HG02571 (cell line): Measurements from ENCODE around the gene ATRNL1.

ENCODE experiments used
- ATAC-seq: cut with Tn5 transposase; IDR thresholded peaks from one replicate; pipeline ENCODE4 v1.9.1; 2021; ENCODE audit warnings: mild to moderate bottlenecking, moderate library complexity; ENCODE audit not compliant: unreplicated experiment

Gene ATRNL1

GRCh38 chr10:115093286-115093775 lies at the start of gene ATRNL1:
Gene ATRNL1, plus strand, starts transcription at chr10:115093365. Its CDS starts 386 bp downstream, at chr10:115093751.
- ATAC-seq: peak; percentile 60

- no peak for ATAC-seq
Observed at GRCh38 chr10:115043719-115044118, 49.4 kb upstream of the ATRNL1 start.

GRCh38 chr10:115044891-115045290 lies 48.3 kb upstream of the ATRNL1 start:
- ATAC-seq: no peak

GRCh38 chr10:115045499-115045898 lies 47.7 kb upstream of the ATRNL1 start:
- no peak for ATAC-seq

- ATAC-seq: no peak
Observed at GRCh38 chr10:115046686-115047236, 46.4 kb upstream of the ATRNL1 start.

GRCh38 chr10:115047705-115048104 lies 45.5 kb upstream of the ATRNL1 start:
- no peak for ATAC-seq

- no peak for ATAC-seq
Observed at GRCh38 chr10:115049318-115049717, 43.8 kb upstream of the ATRNL1 start.

GRCh38 chr10:115049960-115050359 lies 43.2 kb upstream of the ATRNL1 start:
- ATAC-seq: no peak

GRCh38 chr10:115050375-115051010 lies 42.7 kb upstream of the ATRNL1 start:
- ATAC-seq: no peak

- no peak for ATAC-seq
Observed at GRCh38 chr10:115051216-115051615, 41.9 kb upstream of the ATRNL1 start.

- no peak for ATAC-seq
Observed at GRCh38 chr10:115052226-115052625, 40.9 kb upstream of the ATRNL1 start.

- no peak for ATAC-seq
Observed at GRCh38 chr10:115052728-115053127, 40.4 kb upstream of the ATRNL1 start.

GRCh38 chr10:115056186-115056585 lies 37.0 kb upstream of the ATRNL1 start:
- ATAC-seq: no peak

- ATAC-seq: no peak
Observed at GRCh38 chr10:115059301-115059898, 33.8 kb upstream of the ATRNL1 start.

GRCh38 chr10:115063701-115064658 lies 29.2 kb upstream of the ATRNL1 start:
- ATAC-seq: no peak

GRCh38 chr10:115065801-115066200 lies 27.4 kb upstream of the ATRNL1 start:
- no peak for ATAC-seq

- no peak for ATAC-seq
Observed at GRCh38 chr10:115066528-115066927, 26.6 kb upstream of the ATRNL1 start.

GRCh38 chr10:115073796-115074195 lies 19.4 kb upstream of the ATRNL1 start:
- ATAC-seq: no peak

- ATAC-seq: no peak
Observed at GRCh38 chr10:115082506-115082905, 10.7 kb upstream of the ATRNL1 start.

- no peak for ATAC-seq
Observed at GRCh38 chr10:115084277-115084850, 8.8 kb upstream of the ATRNL1 start.

- ATAC-seq: no peak
Observed at GRCh38 chr10:115091161-115091560, 2.0 kb upstream of the ATRNL1 start.
